PC-9 (cell line): ENCODE measurements around the gene ZNF564. TPM values are rescaled to one million over a fixed set of nuclear protein-coding genes. Genes with fewer than 3 reads are reported as not detected.
A peak's percentile ranks its signal among the peaks of the same experiment; 100 is the strongest.

ENCODE experiments used
- BruUV-seq: library from RNA; stranded (reverse); fragments of 400-500 nt; replicated peaks from 2 replicates; lab custom pipeline; 2021; lab: Mats Ljungman, UMichigan
- CTCF ChIA-PET: fragments of 300-600 bp; sonication (Branson Sonifier 250); formaldehyde crosslinking; loops from one replicate; lab custom pipeline; 2022; ENCODE audit warnings: antibody characterized with exemption; lab: Charles Lee
- POLR2A ChIA-PET: fragments of 300-600 bp; sonication (Branson Sonifier 250); formaldehyde crosslinking; loops from one replicate; lab custom pipeline; 2022; ENCODE audit warnings: antibody characterized with exemption; ENCODE audit not compliant: unreplicated experiment; lab: Charles Lee
- DNase-seq, 2 experiments: peaks; one replicate each; pipeline versions ENCODE4 v3.0.0 to v3.0.0-alpha.2; 2015 to 2022; ENCODE audit warnings: mixed read lengths in 1 of 2
- H2AFZ ChIP-seq: fragments of 200-600 bp; sonication (generic); 2 replicates; pipeline ENCODE4 v1.8.1; 2017; ENCODE audit warnings: antibody characterized with exemption
- H3F3A ChIP-seq: fragments of 200-600 bp; sonication (generic); 2 replicates; pipeline ENCODE4 v1.8.1; 2017; ENCODE audit warnings: antibody characterized with exemption, mild to moderate bottlenecking, low read depth; ENCODE audit not compliant: insufficient read depth
- H3K27ac ChIP-seq: fragments of 200-600 bp; sonication (generic); 2 replicates; pipeline ENCODE4 v1.6.1; 2016; ENCODE audit warnings: mixed run types
- H3K27me3 ChIP-seq: fragments of 200-600 bp; sonication (generic); 2 replicates; pipeline ENCODE4 v1.6.1; 2016; ENCODE audit warnings: low read depth, mixed run types; ENCODE audit not compliant: insufficient read depth
- H3K36me3 ChIP-seq: fragments of 200-600 bp; sonication (generic); 2 replicates; pipeline ENCODE4 v1.6.1; 2016; ENCODE audit warnings: low read depth, mixed run types
- H3K4me1 ChIP-seq: fragments of 200-600 bp; sonication (generic); replicated peaks from 2 replicates; pipeline ENCODE4 v1.6.1; 2016; ENCODE audit warnings: mixed run types; ENCODE audit not compliant: insufficient read depth
- H3K4me2 ChIP-seq: fragments of 200-600 bp; sonication (generic); 2 replicates; pipeline ENCODE4 v1.6.1; 2017; ENCODE audit warnings: mixed run types
- H3K4me3 ChIP-seq: fragments of 200-600 bp; sonication (generic); 2 replicates; pipeline ENCODE4 v1.6.1; 2016; ENCODE audit warnings: mixed run types
- H3K79me2 ChIP-seq: fragments of 200-600 bp; sonication (generic); 2 replicates; pipeline ENCODE4 v1.6.1; 2017; ENCODE audit warnings: low read depth, mixed run types
- H3K9me2 ChIP-seq: fragments of 200-600 bp; sonication (generic); 2 replicates; pipeline ENCODE4 v1.8.1; 2017; ENCODE audit warnings: mild to moderate bottlenecking; ENCODE audit not compliant: insufficient read depth
- H3K9me3 ChIP-seq: fragments of 200-600 bp; sonication (generic); 2 replicates; pipeline ENCODE4 v1.8.1; 2016; ENCODE audit warnings: low read depth; ENCODE audit not compliant: insufficient read depth
- H4K20me1 ChIP-seq: fragments of 200-600 bp; sonication (generic); 2 replicates; pipeline ENCODE4 v1.8.1; 2017; ENCODE audit not compliant: insufficient read depth
- EZH2 ChIP-seq: fragments of 200-600 bp; sonication (generic); IDR thresholded peaks from 2 replicates; pipeline ENCODE4 v1.8.0; 2017; ENCODE audit warnings: antibody characterized with exemption, low read depth
- intact Hi-C: fragments of 100-400 bp; cut with micrococcal nuclease; formaldehyde crosslinking; loops from one replicate; pipeline ENCODE4 v1.10.0; 2022; ENCODE audit not compliant: unreplicated experiment
- total RNA-seq: library from RNA; stranded (reverse); gene quantifications from 2 replicates; pipeline ENCODE4 v1.2.3, GENCODE V29; 2021
- TF ChIP-seq, protein P1 (sequence below): fragments of 200-600 bp; sonication (generic); conservative IDR thresholded peaks from 2 replicates; pipeline ENCODE4 v1.6.1; 2017; ENCODE audit warnings: mixed run types, antibody characterized with exemption, mild to moderate bottlenecking, moderate library complexity

The ZNF564 gene
- total RNA-seq, 1 experiment from 2014 or later = 8.3 TPM

DNA sequence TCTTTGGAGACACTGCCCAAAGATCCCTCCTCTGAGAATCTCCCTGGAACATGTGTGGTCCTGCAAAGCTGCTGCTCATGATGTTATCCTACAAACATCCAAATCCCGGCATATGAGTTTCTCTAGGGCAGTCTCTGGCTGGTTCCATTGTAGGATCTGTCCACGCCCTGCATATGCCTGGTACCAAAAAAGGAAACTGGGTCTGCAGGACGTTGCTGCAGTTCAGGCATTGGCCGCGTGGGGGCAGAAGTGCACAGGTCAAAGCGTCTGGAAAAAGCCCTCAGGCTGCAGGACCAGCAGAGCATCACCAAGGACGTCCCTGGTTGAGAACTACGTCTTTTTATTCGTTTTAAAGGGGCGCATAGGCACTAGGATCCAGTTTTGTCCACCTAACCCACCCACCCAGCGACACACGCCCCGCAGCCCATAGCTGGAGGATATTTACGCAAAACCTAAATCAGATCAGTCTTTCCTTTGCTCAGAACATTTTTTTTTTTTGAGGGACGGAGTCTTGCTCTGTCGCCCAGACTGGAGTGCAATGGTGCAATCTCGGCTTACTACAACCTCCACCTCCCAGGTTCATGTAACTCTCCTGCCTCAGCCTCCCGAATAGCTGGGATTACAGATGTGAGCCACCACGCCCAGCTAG is 12.9 kb upstream of the ZNF564 start:
- Histone ChIP-seq H3K27me3 (no peaks in the 10 kb centered on the region), H2AFZ (no peak overlapping the region), H3K27ac (no peak overlapping the region), H3K79me2 (no peaks in the 10 kb centered on the region), H3K4me3 (no peak overlapping the region), H3K4me1 (no peaks in the 10 kb centered on the region), H3K4me2 (no peak overlapping the region), H3K9me3 (no peaks in the 10 kb centered on the region), H3K36me3 (no peaks in the 10 kb centered on the region), H4K20me1 (no peaks in the 10 kb centered on the region), H3K9me2 (no peaks in the 10 kb centered on the region), H3F3A (no peaks in the 10 kb centered on the region)
- ChIA-PET CTCF (interaction anchor here (0.6 to 0.7 kb wide), 3 partner anchors 143 to 423 kb away, joined by 3 to 8 read pairs (median 3); no protein-coding TSS in a partner anchor), POLR2A (no interaction called here)
- BruUV-seq = no TSS peak
- peak; percentile 75 to 86 for DNase-seq
- intact Hi-C loops = loop anchor here (2.0 kb wide), 1 partner anchor 109 kb away; no protein-coding TSS in a partner anchor
- TF ChIP-seq, protein P1, sequence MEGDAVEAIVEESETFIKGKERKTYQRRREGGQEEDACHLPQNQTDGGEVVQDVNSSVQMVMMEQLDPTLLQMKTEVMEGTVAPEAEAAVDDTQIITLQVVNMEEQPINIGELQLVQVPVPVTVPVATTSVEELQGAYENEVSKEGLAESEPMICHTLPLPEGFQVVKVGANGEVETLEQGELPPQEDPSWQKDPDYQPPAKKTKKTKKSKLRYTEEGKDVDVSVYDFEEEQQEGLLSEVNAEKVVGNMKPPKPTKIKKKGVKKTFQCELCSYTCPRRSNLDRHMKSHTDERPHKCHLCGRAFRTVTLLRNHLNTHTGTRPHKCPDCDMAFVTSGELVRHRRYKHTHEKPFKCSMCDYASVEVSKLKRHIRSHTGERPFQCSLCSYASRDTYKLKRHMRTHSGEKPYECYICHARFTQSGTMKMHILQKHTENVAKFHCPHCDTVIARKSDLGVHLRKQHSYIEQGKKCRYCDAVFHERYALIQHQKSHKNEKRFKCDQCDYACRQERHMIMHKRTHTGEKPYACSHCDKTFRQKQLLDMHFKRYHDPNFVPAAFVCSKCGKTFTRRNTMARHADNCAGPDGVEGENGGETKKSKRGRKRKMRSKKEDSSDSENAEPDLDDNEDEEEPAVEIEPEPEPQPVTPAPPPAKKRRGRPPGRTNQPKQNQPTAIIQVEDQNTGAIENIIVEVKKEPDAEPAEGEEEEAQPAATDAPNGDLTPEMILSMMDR = peak; percentile 99
- TF ChIP-seq EZH2 = no peak

DNA sequence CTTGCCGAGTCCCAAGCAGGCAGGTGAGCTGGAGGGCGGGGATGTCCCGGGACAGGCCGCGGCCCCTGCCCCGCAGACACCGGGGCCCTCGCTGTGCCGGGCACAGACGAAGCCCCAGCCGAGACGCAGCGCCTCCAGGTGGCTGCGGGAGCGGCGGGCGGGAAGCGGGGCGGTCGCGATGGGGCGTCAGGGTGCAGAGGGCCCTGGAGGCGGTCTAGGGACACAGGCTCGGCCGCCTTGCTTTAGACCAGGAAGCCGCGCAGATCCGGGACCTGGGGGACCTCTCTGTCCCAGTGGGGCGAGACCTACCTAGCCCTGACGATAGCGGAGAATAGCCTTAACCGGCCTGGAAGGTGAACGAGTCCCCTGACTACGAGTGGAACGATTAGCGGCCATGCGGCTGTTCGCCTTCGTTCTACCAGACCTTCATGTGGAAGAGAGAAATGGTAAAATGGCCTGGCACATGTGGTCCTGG is 4.2 kb upstream of the ZNF564 start:
- CTCF ChIA-PET = no interaction called here
- peaks cover 10% of the 10 kb centered on the region for H3K4me1 ChIP-seq
- H4K20me1 ChIP-seq = no peaks in the 10 kb centered on the region
- H3K4me2 ChIP-seq = no peak overlapping the region
- POLR2A ChIA-PET = no interaction called here
- intact Hi-C loops = loop anchor here (10.0 kb wide), 1 partner anchor 501 kb away; the partner anchor contains the start of gene ZNF878
- no peaks in the 10 kb centered on the region for H3K9me2 ChIP-seq
- H3K9me3 ChIP-seq = no peaks in the 10 kb centered on the region
- peaks cover 4% of the 10 kb centered on the region for H3K79me2 ChIP-seq
- H3K27me3 ChIP-seq = no peaks in the 10 kb centered on the region
- H3K4me3 ChIP-seq = no peak overlapping the region
- H3K36me3 ChIP-seq = no peaks in the 10 kb centered on the region
- no peak for TF ChIP-seq EZH2
- TF ChIP-seq, protein P1 = no peak
- DNase-seq = no peak
- H3K27ac ChIP-seq = no peak overlapping the region
- peaks cover 14% of the 10 kb centered on the region for H3F3A ChIP-seq
- no TSS peak for BruUV-seq
- H2AFZ ChIP-seq = no peak overlapping the region

DNA sequence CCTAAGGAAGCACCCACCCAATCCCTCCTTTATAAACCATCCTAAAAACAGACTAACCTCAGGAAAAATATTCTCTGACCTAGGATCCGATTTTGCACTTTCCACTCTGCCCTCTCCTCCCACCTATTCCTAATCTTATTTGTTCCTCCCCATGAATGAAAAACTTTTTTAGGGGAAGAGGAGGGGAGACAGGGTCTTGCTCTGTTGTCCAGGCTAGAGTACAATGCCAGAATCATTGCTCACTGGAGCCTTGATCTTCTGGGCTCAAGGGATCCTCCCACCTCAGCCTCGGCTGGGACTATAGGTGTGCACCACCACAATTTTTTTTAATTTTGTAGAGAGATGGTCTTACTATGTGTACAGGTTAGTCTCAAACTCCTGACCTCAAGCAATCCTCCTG is 4.4 kb downstream of the ZNF564 start:
- no peak overlapping the region for H3K4me2 ChIP-seq
- H3K27ac ChIP-seq = no peak overlapping the region
- H3K79me2 ChIP-seq = peaks cover 77% of the 10 kb centered on the region
- ChIA-PET CTCF (no interaction called here), POLR2A (no interaction called here)
- H3K9me3 ChIP-seq = peaks cover 47% of the 10 kb centered on the region; the same call in 1 of the 2 replicates
- peaks cover 4% of the 10 kb centered on the region for H3F3A ChIP-seq
- no peak for DNase-seq
- H3K27me3 ChIP-seq = no peaks in the 10 kb centered on the region
- H3K36me3 ChIP-seq = peaks cover 40% of the 10 kb centered on the region
- peaks cover 11% of the 10 kb centered on the region for H3K4me1 ChIP-seq
- TF ChIP-seq EZH2 = no peak
- TF ChIP-seq, protein P1 = no peak
- H2AFZ ChIP-seq = no peak overlapping the region
- no peaks in the 10 kb centered on the region for H3K9me2 ChIP-seq
- no peaks in the 10 kb centered on the region for H4K20me1 ChIP-seq
- H3K4me3 ChIP-seq = no peak overlapping the region
- intact Hi-C loops = no loop called here
- no TSS peak for BruUV-seq
